Gastrocnemius medialis (tissue), 4 donors: ENCODE results near the gene TUSC2. TPM values are rescaled to one million over a fixed set of nuclear protein-coding genes. Genes with fewer than 3 reads are reported as not detected.

Source experiments
- ATAC-seq, 2 donors: fragments of 150-250 bp; one replicate each; pipeline ENCODE4 v1.9.1; 2016
- DNase-seq, 2 donors: peaks; one replicate each; pipeline ENCODE4 v3.0.0-alpha.2; 2019
- H3K27ac ChIP-seq, 4 donors: fragments of 200-600 bp; sonication (generic); 1 replicate in 1 of 4; 2 replicates in 3 of 4; pipeline ENCODE4 v1.5.1; 2016 to 2018; ENCODE audit warnings: mild to moderate bottlenecking in 2 of 4, moderate library complexity in 1 of 4
- H3K27me3 ChIP-seq, 3 donors: fragments of 200-600 bp; sonication (generic) in 2 of 3; 1 replicate in 1 of 3; 2 replicates in 2 of 3; pipeline versions ENCODE4 v1.5.1 to v1.6.0; 2016 to 2019; ENCODE audit warnings: mild to moderate bottlenecking in 1 of 3, moderate library complexity in 1 of 3
- H3K36me3 ChIP-seq, 2 donors: fragments of 200-600 bp; sonication (generic) in 1 of 2; one replicate each; pipeline ENCODE4 v1.5.1; 2017 to 2018
- H3K4me1 ChIP-seq, 2 donors: fragments of 200-600 bp; sonication (generic) in 1 of 2; one replicate each; pipeline ENCODE4 v1.5.1; 2016 to 2017; ENCODE audit warnings: mild to moderate bottlenecking in 2 of 2
- H3K4me3 ChIP-seq, 4 donors: fragments of 200-600 bp; sonication (generic) in 3 of 4; 1 replicate in 1 of 4; 2 replicates in 3 of 4; pipeline ENCODE4 v1.5.1; 2016 to 2019; ENCODE audit warnings: mild to moderate bottlenecking in 2 of 4
- H3K9me3 ChIP-seq, 3 donors: fragments of 200-600 bp; sonication (generic) in 2 of 3; 1 replicate in 1 of 3; 2 replicates in 2 of 3; pipeline ENCODE4 v1.5.1; 2016 to 2019
- POLR2A ChIP-seq, 2 donors: fragments of 450-650 bp; IDR thresholded peaks; one replicate each; pipeline ENCODE4 v1.6.1; 2017; ENCODE audit warnings: antibody characterized with exemption in 2 of 2, mild to moderate bottlenecking in 2 of 2, moderate library complexity in 2 of 2
- in situ Hi-C, 4 donors: fragments of 200-750 bp; cut with MboI; loops; one replicate each; pipeline versions ENCODE4 v1.15.0 to v1.8.0; 2017; ENCODE audit warnings: low sequenced_read_pairs in 4 of 4
- intact Hi-C: fragments of 100-400 bp; cut with DNase I; formaldehyde crosslinking; loops from one replicate; pipeline ENCODE4 v1.15.1; 2023; ENCODE audit warnings: low total_unique reads
- total RNA-seq, 4 donors: library from RNA; depleted of rRNA; stranded (reverse); fragments of >200 nt; gene quantifications; one replicate each; pipeline versions ENCODE4 v1.1.0 to v1.2.3, GENCODE V29; 2016
- TF ChIP-seq, protein P1 (sequence below), 5 experiments: fragments of 450-650 bp in 3 of 5; fragments of 200-600 bp in 2 of 5; sonication (generic) in 2 of 5; IDR thresholded peaks in 4 of 5; conservative IDR thresholded peaks in 1 of 5; 1 replicate in 4 of 5; 2 replicates in 1 of 5; pipeline ENCODE4 v1.5.1; 2016 to 2019; ENCODE audit warnings: antibody characterized with exemption in 5 of 5, mild to moderate bottlenecking in 3 of 5, moderate library complexity in 3 of 5

TUSC2 gene
- total RNA-seq, 4 donors from 2014 or later, result 38.5 to 72.7 (median 51.5) TPM

DNA sequence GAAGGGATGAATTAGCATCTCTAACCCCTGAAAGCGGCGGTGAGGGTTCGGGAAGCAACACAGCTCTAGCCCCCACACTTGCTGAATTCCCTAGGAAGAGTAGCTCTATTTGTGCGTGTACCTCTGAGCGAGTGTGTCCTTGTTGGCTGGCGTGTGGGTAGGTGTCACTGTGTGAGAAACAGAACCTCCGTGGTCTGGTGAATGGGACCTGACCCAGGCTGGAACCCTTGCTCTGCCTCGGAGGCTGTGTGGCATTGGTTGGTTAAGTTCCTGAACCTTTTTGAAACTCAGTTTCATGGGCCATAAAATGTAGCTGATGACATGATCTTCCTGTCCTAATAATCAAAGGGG is 31.7 kb upstream of the TUSC2 start:
- Histone ChIP-seq H3K27ac (peak overlapping the region in 2 of 4 donors; percentile 47 to 93), H3K36me3 (peaks cover 0 to 22% of the 10 kb centered on the region in 2 donors), H3K4me3 (peak overlapping the region in 3 of 4 donors; percentile 34 to 84 (median 79)), H3K4me1 (peaks cover 41 to 45% of the 10 kb centered on the region in 2 donors), H3K9me3 (no peaks in the 10 kb centered on the region), H3K27me3 (no peaks in the 10 kb centered on the region)
- intact Hi-C loops (loop anchor here (5.0 to 10.0 kb wide), 3 partner anchors 208 to 1035 kb away; partner anchors contain the start of genes C3orf18, CISH, HEMK1 and RBM15B), in situ Hi-C loops (loop anchor here in 1 of 4 donors (25.0 kb wide), 1 partner anchor 178 kb away; no protein-coding TSS in a partner anchor)
- peak in 1 of 2 donors; percentile 8 for ATAC-seq
- DNase-seq, result no peak
- no peak for TF ChIP-seq POLR2A (IDR thresholded peaks at IDR 0.05)
- TF ChIP-seq, protein P1, sequence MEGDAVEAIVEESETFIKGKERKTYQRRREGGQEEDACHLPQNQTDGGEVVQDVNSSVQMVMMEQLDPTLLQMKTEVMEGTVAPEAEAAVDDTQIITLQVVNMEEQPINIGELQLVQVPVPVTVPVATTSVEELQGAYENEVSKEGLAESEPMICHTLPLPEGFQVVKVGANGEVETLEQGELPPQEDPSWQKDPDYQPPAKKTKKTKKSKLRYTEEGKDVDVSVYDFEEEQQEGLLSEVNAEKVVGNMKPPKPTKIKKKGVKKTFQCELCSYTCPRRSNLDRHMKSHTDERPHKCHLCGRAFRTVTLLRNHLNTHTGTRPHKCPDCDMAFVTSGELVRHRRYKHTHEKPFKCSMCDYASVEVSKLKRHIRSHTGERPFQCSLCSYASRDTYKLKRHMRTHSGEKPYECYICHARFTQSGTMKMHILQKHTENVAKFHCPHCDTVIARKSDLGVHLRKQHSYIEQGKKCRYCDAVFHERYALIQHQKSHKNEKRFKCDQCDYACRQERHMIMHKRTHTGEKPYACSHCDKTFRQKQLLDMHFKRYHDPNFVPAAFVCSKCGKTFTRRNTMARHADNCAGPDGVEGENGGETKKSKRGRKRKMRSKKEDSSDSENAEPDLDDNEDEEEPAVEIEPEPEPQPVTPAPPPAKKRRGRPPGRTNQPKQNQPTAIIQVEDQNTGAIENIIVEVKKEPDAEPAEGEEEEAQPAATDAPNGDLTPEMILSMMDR (IDR thresholded peaks at IDR 0.05 in 4 of 5, conservative IDR thresholded peaks at IDR 0.05 in 1 of 5), result no peak

DNA sequence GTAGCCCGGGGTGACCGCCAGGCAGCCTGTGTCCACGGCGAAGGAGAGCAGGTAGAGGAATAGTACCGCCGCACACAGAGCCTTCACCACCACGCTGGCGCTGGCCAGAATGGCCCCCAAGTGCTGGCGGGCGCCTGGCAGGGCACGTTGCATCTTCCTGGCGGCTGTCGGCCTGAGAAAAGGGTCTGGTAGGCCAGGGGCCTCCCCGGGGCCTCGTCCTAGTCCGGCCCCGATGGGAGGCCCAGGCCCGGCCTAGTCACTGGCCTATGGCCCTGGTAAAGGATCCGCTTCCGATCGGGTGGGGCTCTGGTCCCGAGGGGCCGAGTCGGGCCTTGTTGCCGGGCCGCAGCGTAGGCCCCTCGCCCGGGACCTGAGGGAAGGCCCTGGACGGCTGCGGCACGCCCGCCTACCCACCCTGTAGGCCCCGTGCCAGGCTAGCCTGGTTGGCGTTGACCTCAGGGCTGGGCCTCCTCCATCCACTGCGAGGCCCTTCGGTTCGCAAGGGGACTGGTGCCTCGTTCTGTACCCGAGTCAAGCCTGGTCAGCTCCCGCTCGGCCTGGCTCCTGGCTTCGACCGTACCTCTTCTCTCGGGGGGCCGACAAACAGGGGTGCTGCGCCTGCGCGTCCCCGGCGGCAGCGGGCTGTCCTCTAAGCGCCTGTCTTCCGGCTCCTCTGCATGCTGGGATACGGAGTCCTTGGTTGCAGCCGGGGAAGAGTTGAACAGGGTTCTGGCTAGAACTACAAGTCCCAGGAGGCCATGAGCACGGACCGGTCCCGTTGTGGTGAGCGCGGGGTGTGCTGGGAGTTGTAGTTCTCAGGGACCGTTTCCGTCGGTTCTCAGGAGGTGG is 31.1 kb upstream of the TUSC2 start, which contains the start of gene TMEM115:
TSS of gene TMEM115 (minus strand) at position 611 of the 849 bp plus-strand sequence. CDS start at position 153, 458 bp downstream.
- Histone ChIP-seq H3K27me3 (no peaks in the 10 kb centered on the region), H3K4me1 (peaks cover 40 to 43% of the 10 kb centered on the region in 2 donors), H3K27ac (peak within 1 kb of the TSS; percentile 93 to 97 (median 94)), H3K9me3 (no peaks in the 10 kb centered on the region), H3K4me3 (peak within 1 kb of the TSS; percentile 79 to 99 (median 82)), H3K36me3 (peaks cover 0 to 28% of the 10 kb centered on the region in 2 donors)
- peak; percentile 75 to 79 for TF ChIP-seq POLR2A (IDR thresholded peaks at IDR 0.05)
- TF ChIP-seq, protein P1 (IDR thresholded peaks at IDR 0.05 in 4 of 5, conservative IDR thresholded peaks at IDR 0.05 in 1 of 5), result no peak
- peak; percentile 97 to 99 for ATAC-seq
- intact Hi-C loops, result loop anchor here (5.0 to 10.0 kb wide), 3 partner anchors 208 to 1036 kb away; partner anchors contain the start of genes C3orf18, CISH, HEMK1 and RBM15B
- peak; percentile 99 for DNase-seq
- in situ Hi-C loops, result loop anchor here in 1 of 4 donors (25.0 kb wide), 1 partner anchor 178 kb away; no protein-coding TSS in a partner anchor

DNA sequence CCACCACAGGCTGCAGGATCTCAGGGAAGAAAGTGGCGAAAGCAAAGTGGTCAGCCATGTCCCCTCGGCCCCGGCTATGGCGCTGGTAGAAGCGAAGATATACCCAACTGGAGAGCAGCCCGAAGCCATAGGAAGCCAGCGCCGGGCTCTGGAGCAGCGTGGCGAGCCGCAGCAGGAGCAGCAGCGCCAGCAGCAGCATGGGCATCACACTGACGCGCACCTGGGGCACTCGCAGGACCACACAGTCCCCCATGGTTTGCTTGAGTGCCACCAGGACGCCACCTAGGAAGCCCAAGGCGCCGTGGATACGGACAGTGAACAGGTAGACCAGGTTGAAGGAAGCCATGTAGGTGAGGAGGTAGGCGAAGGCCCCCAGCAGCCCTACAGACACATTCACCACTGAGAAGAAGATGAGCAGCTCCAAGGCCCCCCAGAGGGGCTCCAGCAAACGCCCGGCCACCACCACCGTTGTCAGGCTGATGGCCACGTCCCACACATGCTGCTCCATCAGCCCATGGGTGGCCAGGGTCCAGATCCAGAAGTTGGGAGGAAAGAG is 30.4 kb upstream of the TUSC2 start:
- ATAC-seq, result no peak
- in situ Hi-C loops (loop anchor here in 1 of 4 donors (25.0 kb wide), 1 partner anchor 179 kb away; no protein-coding TSS in a partner anchor), intact Hi-C loops (loop anchor here (5.0 to 10.0 kb wide), 3 partner anchors 209 to 1036 kb away; partner anchors contain the start of genes C3orf18, CISH, HEMK1 and RBM15B)
- H3K27me3 ChIP-seq, result no peaks in the 10 kb centered on the region
- no peaks in the 10 kb centered on the region for H3K9me3 ChIP-seq
- H3K36me3 ChIP-seq, result peaks cover 0 to 35% of the 10 kb centered on the region in 2 donors
- peaks cover 40 to 43% of the 10 kb centered on the region in 2 donors for H3K4me1 ChIP-seq
- H3K4me3 ChIP-seq, result peak overlapping the region; percentile 79 to 99 (median 82)
- no peak for DNase-seq
- TF ChIP-seq POLR2A (IDR thresholded peaks at IDR 0.05), result no peak
- TF ChIP-seq, protein P1 (IDR thresholded peaks at IDR 0.05 in 4 of 5, conservative IDR thresholded peaks at IDR 0.05 in 1 of 5), result no peak
- H3K27ac ChIP-seq, result peak overlapping the region; percentile 93 to 97 (median 94)

DNA sequence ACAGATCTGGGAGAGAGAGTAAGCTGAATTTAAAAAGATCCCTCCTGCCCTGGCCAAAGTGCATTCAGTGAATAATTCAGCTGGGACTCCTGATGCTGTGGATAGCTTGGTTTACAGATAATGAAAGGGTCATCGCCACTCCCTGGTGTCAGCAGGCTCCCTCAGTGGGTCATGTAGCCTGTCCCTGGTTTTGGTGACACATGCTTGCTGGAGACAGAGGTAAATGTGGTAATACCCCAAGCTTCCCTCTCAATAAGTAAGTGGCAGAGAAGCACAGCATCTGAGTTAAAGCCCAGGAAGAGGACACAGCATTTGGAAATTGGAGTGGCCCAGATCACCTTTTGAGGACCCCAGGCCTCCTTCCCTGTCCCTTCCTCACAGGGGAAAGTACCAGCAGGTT is 29.5 kb upstream of the TUSC2 start:
- DNase-seq, result no peak
- TF ChIP-seq, protein P1 (IDR thresholded peaks at IDR 0.05 in 4 of 5, conservative IDR thresholded peaks at IDR 0.05 in 1 of 5), result no peak
- TF ChIP-seq POLR2A (IDR thresholded peaks at IDR 0.05), result no peak
- H3K27ac ChIP-seq, result peak overlapping the region; percentile 93 to 97 (median 94)
- in situ Hi-C loops (loop anchor here in 1 of 4 donors (25.0 kb wide), 1 partner anchor 180 kb away; no protein-coding TSS in a partner anchor), intact Hi-C loops (loop anchor here (5.0 to 10.0 kb wide), 3 partner anchors 210 to 1037 kb away; partner anchors contain the start of genes C3orf18, CISH, HEMK1 and RBM15B)
- peaks cover 40 to 43% of the 10 kb centered on the region in 2 donors for H3K4me1 ChIP-seq
- no peak for ATAC-seq
- H3K36me3 ChIP-seq, result peaks cover 0 to 40% of the 10 kb centered on the region in 2 donors
- H3K27me3 ChIP-seq, result no peaks in the 10 kb centered on the region
- no peaks in the 10 kb centered on the region for H3K9me3 ChIP-seq
- peak overlapping the region; percentile 79 to 99 (median 82) for H3K4me3 ChIP-seq
